SU-DHL-6 (cell line): ENCODE data around the gene FAM43B.

Source experiments
- H2AFZ ChIP-seq: fragments of 200-600 bp; sonication (generic); 2 replicates; pipeline ENCODE4 v1.6.1; 2014; ENCODE audit warnings: low read depth, mild to moderate bottlenecking, moderate library complexity, mixed read lengths, antibody characterized with exemption, low read length; ENCODE audit not compliant: severe bottlenecking
- H3F3A ChIP-seq: fragments of 200-600 bp; shearing (Covaris generic); 2 replicates; pipeline ENCODE4 v1.6.0; 2016; ENCODE audit warnings: antibody characterized with exemption, mild to moderate bottlenecking; ENCODE audit not compliant: insufficient read depth
- H3K27ac ChIP-seq: fragments of 200-600 bp; sonication (generic); 2 replicates; pipeline ENCODE4 v1.5.1; 2016; ENCODE audit warnings: low read depth, mild to moderate bottlenecking, low read length, moderate library complexity, mixed read lengths
- H3K27me3 ChIP-seq: fragments of 200-600 bp; sonication (generic), shearing (Covaris generic); 2 replicates; pipeline ENCODE4 v1.6.0; 2014; ENCODE audit warnings: mild to moderate bottlenecking, low read length
- H3K36me3 ChIP-seq: fragments of 200-600 bp; sonication (generic); 2 replicates; pipeline ENCODE4 v1.6.1; 2014; ENCODE audit warnings: mild to moderate bottlenecking, low read length, mixed read lengths
- H3K4me2 ChIP-seq: fragments of 300-600, 200-600 bp; shearing (Covaris generic), sonication (generic); 2 replicates; pipeline ENCODE4 v1.6.0; 2014; ENCODE audit warnings: low read length, low read depth, mild to moderate bottlenecking; ENCODE audit not compliant: poor library complexity, severe bottlenecking
- H3K4me3 ChIP-seq: fragments of 200-600 bp; sonication (generic); 2 replicates; pipeline ENCODE4 v1.5.1; 2014; ENCODE audit warnings: antibody characterized with exemption, low read length, mild to moderate bottlenecking, mixed read lengths; ENCODE audit not compliant: insufficient read depth, poor library complexity, severe bottlenecking
- H3K79me2 ChIP-seq: fragments of 200-600 bp; sonication (generic); 2 replicates; pipeline ENCODE4 v1.6.1; 2014; ENCODE audit warnings: mild to moderate bottlenecking, low read length, moderate library complexity; ENCODE audit not compliant: insufficient read depth
- H3K9ac ChIP-seq: fragments of 200-600 bp; sonication (generic); 2 replicates; pipeline ENCODE4 v1.7.0; 2014; ENCODE audit warnings: mild to moderate bottlenecking, low read length
- H3K9me2 ChIP-seq: fragments of 200-600 bp; sonication (generic); replicated peaks from 2 replicates; pipeline ENCODE4 v1.6.1; 2014; ENCODE audit warnings: low read length; ENCODE audit not compliant: insufficient read depth
- H3K9me3 ChIP-seq: fragments of 200-600 bp; sonication (generic); 2 replicates; pipeline ENCODE4 v1.6.1; 2014; ENCODE audit warnings: low read length, mixed read lengths; ENCODE audit not compliant: insufficient read depth
- H4K20me1 ChIP-seq: fragments of 200-600 bp; sonication (generic); 2 replicates; pipeline ENCODE4 v1.6.1; 2014; ENCODE audit warnings: low read depth, mild to moderate bottlenecking, antibody characterized with exemption, low read length, moderate library complexity, mixed read lengths
- EZH2phosphoT487 ChIP-seq: fragments of 200-600 bp; sonication (generic), shearing (Covaris generic); conservative IDR thresholded peaks from 2 replicates; pipeline ENCODE4 v1.6.1; 2018; ENCODE audit warnings: mild to moderate bottlenecking, antibody characterized with exemption, low read length, moderate library complexity, mixed read lengths
- TF ChIP-seq, protein P1 (sequence below): fragments of 200-600 bp; sonication (generic); IDR thresholded peaks from one replicate; pipeline ENCODE4 v1.5.1; 2017; ENCODE audit warnings: antibody characterized with exemption, mild to moderate bottlenecking, low read length, moderate library complexity; ENCODE audit not compliant: insufficient read depth, poor library complexity, severe bottlenecking

Gene FAM43B

GRCh38 chr1:20597650-20598049, 45.3 kb downstream of the FAM43B start:
- TF ChIP-seq, protein P1, sequence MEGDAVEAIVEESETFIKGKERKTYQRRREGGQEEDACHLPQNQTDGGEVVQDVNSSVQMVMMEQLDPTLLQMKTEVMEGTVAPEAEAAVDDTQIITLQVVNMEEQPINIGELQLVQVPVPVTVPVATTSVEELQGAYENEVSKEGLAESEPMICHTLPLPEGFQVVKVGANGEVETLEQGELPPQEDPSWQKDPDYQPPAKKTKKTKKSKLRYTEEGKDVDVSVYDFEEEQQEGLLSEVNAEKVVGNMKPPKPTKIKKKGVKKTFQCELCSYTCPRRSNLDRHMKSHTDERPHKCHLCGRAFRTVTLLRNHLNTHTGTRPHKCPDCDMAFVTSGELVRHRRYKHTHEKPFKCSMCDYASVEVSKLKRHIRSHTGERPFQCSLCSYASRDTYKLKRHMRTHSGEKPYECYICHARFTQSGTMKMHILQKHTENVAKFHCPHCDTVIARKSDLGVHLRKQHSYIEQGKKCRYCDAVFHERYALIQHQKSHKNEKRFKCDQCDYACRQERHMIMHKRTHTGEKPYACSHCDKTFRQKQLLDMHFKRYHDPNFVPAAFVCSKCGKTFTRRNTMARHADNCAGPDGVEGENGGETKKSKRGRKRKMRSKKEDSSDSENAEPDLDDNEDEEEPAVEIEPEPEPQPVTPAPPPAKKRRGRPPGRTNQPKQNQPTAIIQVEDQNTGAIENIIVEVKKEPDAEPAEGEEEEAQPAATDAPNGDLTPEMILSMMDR, result no peak
- no peak for TF ChIP-seq EZH2phosphoT487
- Histone ChIP-seq H3K4me3 (no peak overlapping the region), H3K27me3 (no peaks in the 10 kb centered on the region)

DNA sequence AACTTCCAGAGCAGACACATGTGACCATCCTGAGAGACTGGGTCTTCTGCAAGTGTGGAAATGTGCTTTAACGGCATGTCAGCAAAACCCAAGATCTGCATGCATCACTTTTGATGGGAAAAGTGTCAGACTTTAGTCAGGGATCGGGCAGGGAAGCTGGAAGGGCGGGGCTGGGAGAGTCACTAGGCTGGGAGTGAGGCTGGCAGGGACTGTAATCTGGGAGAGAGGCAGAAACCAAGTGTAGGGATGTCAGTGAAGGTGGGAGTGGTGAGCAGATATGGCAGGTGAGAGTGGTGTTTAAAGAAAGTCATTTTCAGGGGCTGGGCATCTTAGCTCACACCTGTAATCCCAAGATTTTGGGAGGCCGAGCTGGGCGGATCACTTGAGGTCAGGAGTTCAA, 47.8 kb downstream of the FAM43B start:
- Histone ChIP-seq H4K20me1 (no peaks in the 10 kb centered on the region), H3K36me3 (no peaks in the 10 kb centered on the region), H3K4me2 (no peak overlapping the region), H3F3A (no peaks in the 10 kb centered on the region), H3K9me3 (no peaks in the 10 kb centered on the region), H3K27ac (no peak overlapping the region), H3K27me3 (no peaks in the 10 kb centered on the region), H3K4me3 (no peak overlapping the region), H3K9me2 (no peaks in the 10 kb centered on the region), H3K9ac (no peak overlapping the region), H2AFZ (no peak overlapping the region), H3K79me2 (no peaks in the 10 kb centered on the region)
- TF ChIP-seq, protein P1, result no peak
- no peak for TF ChIP-seq EZH2phosphoT487

More at GRCh38 chr1:20597650-20598049, 45.3 kb downstream of the FAM43B start:
- Histone ChIP-seq H3K9me2 (no peaks in the 10 kb centered on the region), H3F3A (no peaks in the 10 kb centered on the region), H2AFZ (no peak overlapping the region), H3K79me2 (no peaks in the 10 kb centered on the region), H4K20me1 (no peaks in the 10 kb centered on the region), H3K27ac (no peak overlapping the region), H3K36me3 (no peaks in the 10 kb centered on the region), H3K9ac (no peak overlapping the region), H3K9me3 (no peaks in the 10 kb centered on the region), H3K4me2 (no peak overlapping the region)

GRCh38 chr1:20601129-20601825, 48.9 kb downstream of the FAM43B start:
- Histone ChIP-seq H3F3A (no peaks in the 10 kb centered on the region), H3K9ac (no peak overlapping the region), H3K4me3 (no peak overlapping the region), H3K79me2 (no peaks in the 10 kb centered on the region), H3K27me3 (no peaks in the 10 kb centered on the region), H4K20me1 (no peaks in the 10 kb centered on the region), H2AFZ (no peak overlapping the region), H3K4me2 (no peak overlapping the region), H3K36me3 (no peaks in the 10 kb centered on the region), H3K9me2 (no peaks in the 10 kb centered on the region), H3K9me3 (no peaks in the 10 kb centered on the region), H3K27ac (no peak overlapping the region)
- no peak for TF ChIP-seq EZH2phosphoT487
- TF ChIP-seq, protein P1, result no peak
